ENCODE measurements around the gene TUBA8.

Gene TUBA8

DNA sequence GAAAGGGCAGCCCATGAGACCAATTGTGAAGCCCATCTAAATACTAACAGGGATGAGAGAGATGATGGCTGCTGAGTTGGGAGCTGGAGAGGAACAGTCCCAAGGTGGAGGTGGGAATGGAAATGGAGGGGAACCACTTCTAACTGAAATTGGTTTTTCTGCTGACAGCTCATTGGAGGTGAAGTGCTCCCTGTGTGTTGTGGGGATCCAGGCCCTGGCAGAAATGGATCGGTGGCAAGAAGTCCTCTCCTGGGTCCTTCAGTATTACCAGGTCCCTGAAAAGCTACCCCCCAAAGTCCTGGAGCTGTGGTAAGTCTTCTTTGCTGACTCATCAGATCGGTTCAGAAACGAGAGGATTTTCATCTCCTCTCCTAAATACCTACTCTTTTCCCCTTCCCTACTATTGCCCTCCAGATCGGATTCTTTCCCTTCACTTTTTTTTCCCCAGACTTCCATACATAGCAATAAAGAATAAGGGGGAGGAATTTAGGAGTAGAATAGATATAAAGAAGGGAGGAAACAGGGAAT is 30.8 kb upstream of the TUBA8 start:
- no peak overlapping the region for H3K27ac ChIP-seq
- in situ Hi-C loops (cut with HindIII; ENCODE audit: low pct_ligation_motif_present, low sequenced_read_pairs), result no loop called here
- H3K4me3 ChIP-seq (ENCODE audit: low read depth, low read length), result no peak overlapping the region
- TF ChIP-seq, protein P1, sequence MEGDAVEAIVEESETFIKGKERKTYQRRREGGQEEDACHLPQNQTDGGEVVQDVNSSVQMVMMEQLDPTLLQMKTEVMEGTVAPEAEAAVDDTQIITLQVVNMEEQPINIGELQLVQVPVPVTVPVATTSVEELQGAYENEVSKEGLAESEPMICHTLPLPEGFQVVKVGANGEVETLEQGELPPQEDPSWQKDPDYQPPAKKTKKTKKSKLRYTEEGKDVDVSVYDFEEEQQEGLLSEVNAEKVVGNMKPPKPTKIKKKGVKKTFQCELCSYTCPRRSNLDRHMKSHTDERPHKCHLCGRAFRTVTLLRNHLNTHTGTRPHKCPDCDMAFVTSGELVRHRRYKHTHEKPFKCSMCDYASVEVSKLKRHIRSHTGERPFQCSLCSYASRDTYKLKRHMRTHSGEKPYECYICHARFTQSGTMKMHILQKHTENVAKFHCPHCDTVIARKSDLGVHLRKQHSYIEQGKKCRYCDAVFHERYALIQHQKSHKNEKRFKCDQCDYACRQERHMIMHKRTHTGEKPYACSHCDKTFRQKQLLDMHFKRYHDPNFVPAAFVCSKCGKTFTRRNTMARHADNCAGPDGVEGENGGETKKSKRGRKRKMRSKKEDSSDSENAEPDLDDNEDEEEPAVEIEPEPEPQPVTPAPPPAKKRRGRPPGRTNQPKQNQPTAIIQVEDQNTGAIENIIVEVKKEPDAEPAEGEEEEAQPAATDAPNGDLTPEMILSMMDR (IDR thresholded peaks at IDR 0.05; ENCODE audit: low read depth, low read length, missing control alignments), result no peak
- H3K27me3 ChIP-seq (replicated peaks), result no peaks in the 10 kb centered on the region
- DNase-seq, result no peak
- peaks cover 25% of the 10 kb centered on the region for H3K36me3 ChIP-seq (replicated peaks)

DNA sequence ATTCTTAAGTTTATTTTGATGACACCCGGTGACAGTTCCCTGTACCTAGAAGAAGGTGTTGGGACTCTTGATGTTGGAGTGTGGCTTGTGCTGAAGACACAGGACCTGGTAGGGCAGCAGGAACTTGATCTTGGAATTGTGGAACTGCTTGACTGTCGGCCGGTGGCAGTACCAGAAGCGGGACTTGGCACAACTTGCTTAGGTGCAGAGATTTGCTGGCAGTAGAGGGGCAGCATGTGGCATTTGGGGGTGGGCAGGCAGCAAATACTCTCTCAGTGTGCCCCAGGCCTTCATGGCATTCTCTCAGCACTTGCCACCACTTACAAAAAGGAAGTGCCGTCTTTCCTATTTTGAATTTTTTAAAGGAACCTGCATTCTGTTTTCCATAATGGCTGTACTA is 29.2 kb upstream of the TUBA8 start:
- no peak for DNase-seq
- no peaks in the 10 kb centered on the region for H3K27me3 ChIP-seq (replicated peaks)
- TF ChIP-seq, protein P1 (IDR thresholded peaks at IDR 0.05; ENCODE audit: low read depth, low read length, missing control alignments), result no peak
- no peak overlapping the region for H3K27ac ChIP-seq
- peaks cover 36% of the 10 kb centered on the region for H3K36me3 ChIP-seq (replicated peaks)
- in situ Hi-C loops (cut with HindIII; ENCODE audit: low pct_ligation_motif_present, low sequenced_read_pairs), result no loop called here
- no peak overlapping the region for H3K4me3 ChIP-seq (ENCODE audit: low read depth, low read length)

DNA sequence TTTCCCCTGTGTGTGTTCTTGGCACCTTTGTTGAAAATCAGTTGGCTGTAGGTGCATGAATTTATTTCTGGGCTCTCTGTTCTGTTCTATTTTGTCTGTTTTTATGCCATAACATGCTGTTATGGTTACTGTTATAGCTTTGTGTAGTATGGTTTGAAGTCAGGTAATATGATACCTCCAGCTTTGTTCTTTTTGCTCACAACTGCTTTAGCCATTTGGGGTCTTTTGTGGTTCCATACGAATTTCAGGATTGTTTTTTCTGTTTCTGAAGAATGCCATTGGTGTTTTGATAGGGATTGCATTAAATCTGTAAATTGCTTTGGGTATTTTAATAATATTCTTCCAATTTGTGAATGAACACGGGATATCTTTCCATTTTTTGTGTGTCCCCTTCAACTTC is 28.1 kb upstream of the TUBA8 start:
- no peak overlapping the region for H3K27ac ChIP-seq
- in situ Hi-C loops (cut with HindIII; ENCODE audit: low pct_ligation_motif_present, low sequenced_read_pairs), result no loop called here
- TF ChIP-seq, protein P1 (IDR thresholded peaks at IDR 0.05; ENCODE audit: low read depth, low read length, missing control alignments), result no peak
- no peaks in the 10 kb centered on the region for H3K27me3 ChIP-seq (replicated peaks)
- peaks cover 42% of the 10 kb centered on the region for H3K36me3 ChIP-seq (replicated peaks)
- no peak overlapping the region for H3K4me3 ChIP-seq (ENCODE audit: low read depth, low read length)
- no peak for DNase-seq

DNA sequence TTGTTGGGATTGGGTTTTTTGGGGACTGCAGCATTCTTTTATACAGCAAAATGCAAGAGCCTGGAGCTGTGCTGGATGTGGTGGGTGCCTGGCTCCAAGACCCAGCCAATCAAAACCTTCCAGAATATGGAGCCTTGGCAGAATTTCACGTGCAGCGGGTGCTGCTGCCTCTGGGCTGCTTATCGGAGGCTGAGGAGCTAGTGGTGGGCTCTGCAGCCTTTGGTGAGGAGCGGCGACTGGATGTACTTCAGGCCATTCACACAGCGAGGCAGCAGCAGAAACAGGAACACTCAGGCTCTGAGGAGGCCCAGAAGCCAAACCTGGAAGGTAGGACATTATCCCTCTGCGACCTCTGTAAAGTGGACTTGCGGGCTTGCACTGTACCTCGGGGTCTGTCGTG is 27.2 kb upstream of the TUBA8 start:
- no peak for DNase-seq
- H3K27me3 ChIP-seq (replicated peaks), result no peaks in the 10 kb centered on the region
- H3K27ac ChIP-seq, result no peak overlapping the region
- H3K4me3 ChIP-seq (ENCODE audit: low read depth, low read length), result no peak overlapping the region
- TF ChIP-seq, protein P1 (IDR thresholded peaks at IDR 0.05; ENCODE audit: low read depth, low read length, missing control alignments), result no peak
- in situ Hi-C loops (cut with HindIII; ENCODE audit: low pct_ligation_motif_present, low sequenced_read_pairs), result no loop called here
- H3K36me3 ChIP-seq (replicated peaks), result peaks cover 50% of the 10 kb centered on the region

DNA sequence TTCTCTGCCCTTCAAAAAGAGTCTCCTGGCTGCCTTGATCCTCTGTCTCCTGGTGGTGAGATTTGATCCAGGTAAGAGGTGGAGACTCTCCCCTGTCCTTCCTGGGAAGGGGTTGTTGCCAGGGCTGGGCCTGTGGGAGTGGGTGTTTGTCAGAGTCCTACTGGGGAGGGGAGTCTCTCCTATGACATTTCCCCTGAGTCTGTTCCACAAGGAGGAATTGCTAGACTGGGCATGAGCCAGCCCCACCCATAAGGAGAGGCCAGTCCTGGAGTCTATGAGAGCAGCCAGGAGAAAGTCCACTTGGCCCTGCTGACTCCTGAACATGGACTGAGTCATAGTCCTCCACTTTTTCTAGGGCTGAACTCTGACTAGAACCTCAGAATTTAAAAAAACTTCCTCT is 25.4 kb upstream of the TUBA8 start:
- Histone ChIP-seq H3K4me3 (ENCODE audit: low read depth, low read length) (no peak overlapping the region), H3K36me3 (replicated peaks) (peaks cover 60% of the 10 kb centered on the region), H3K27ac (no peak overlapping the region), H3K27me3 (replicated peaks) (no peaks in the 10 kb centered on the region)
- in situ Hi-C loops (cut with HindIII; ENCODE audit: low pct_ligation_motif_present, low sequenced_read_pairs), result no loop called here
- TF ChIP-seq, protein P1 (IDR thresholded peaks at IDR 0.05; ENCODE audit: low read depth, low read length, missing control alignments), result no peak
- no peak for DNase-seq

DNA sequence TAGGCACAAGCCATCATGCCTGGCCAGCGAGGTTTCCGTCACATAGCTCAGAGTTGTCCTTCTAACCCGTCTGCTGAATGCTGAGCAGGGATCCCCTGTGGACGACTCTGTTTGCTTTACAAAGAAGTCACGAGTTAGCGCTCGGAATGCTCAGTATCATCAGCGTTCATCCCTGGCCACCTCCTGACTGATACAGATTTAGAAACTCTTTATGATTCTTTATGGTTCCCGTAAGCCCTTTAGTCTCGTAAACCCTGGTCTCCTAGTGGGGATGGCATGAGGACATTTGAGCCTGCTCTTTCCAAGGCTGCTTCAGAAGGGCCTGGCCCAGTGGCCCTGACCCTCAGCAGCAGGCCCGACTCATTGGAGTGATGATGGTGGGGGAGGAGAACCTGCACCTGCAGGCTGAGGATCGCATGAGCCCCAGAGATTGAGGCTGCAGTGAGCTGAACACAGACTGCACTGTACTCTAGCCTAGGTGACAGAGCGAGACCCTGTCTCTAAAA is 23.2 kb upstream of the TUBA8 start:
- in situ Hi-C loops (cut with HindIII; ENCODE audit: low pct_ligation_motif_present, low sequenced_read_pairs), result no loop called here
- DNase-seq, result no peak
- TF ChIP-seq, protein P1 (IDR thresholded peaks at IDR 0.05; ENCODE audit: low read depth, low read length, missing control alignments), result no peak
- Histone ChIP-seq H3K27ac (no peak overlapping the region), H3K36me3 (replicated peaks) (peaks cover 47% of the 10 kb centered on the region), H3K27me3 (replicated peaks) (no peaks in the 10 kb centered on the region), H3K4me3 (ENCODE audit: low read depth, low read length) (no peak overlapping the region)

Data from brain microvascular endothelial cell (primary cell).